Thyroid gland (tissue), 4 donors: ENCODE data around the gene EPHA10. TPM values are rescaled to one million over a fixed set of nuclear protein-coding genes. Genes with fewer than 3 reads are reported as not detected.

Experiments used
- DNase-seq, 2 donors: peaks; one replicate each; pipeline ENCODE4 v3.0.0-alpha.2; 2019
- H3K27ac ChIP-seq, 3 donors: fragments of 200-600 bp; sonication (generic); 1 replicate in 2 of 3; 2 replicates in 1 of 3; pipeline ENCODE4 v1.5.1; 2016 to 2019; ENCODE audit warnings: mild to moderate bottlenecking in 1 of 3, moderate library complexity in 1 of 3
- H3K27me3 ChIP-seq: fragments of 200-600 bp; sonication (generic); one replicate; pipeline ENCODE4 v1.5.1; 2019
- H3K36me3 ChIP-seq, 2 donors: fragments of 200-600 bp; sonication (generic); one replicate each; pipeline ENCODE4 v1.5.1; 2016 to 2019
- H3K4me1 ChIP-seq, 2 donors: fragments of 200-600 bp; sonication (generic); one replicate each; pipeline ENCODE4 v1.5.1; 2017 to 2019
- H3K4me3 ChIP-seq, 3 donors: fragments of 200-600 bp; sonication (generic); replicated peaks in 1 of 3; 1 replicate in 2 of 3; 2 replicates in 1 of 3; pipeline ENCODE4 v1.5.1; 2016; ENCODE audit warnings: mild to moderate bottlenecking in 1 of 3
- H3K9me3 ChIP-seq: fragments of 200-600 bp; sonication (generic); one replicate; pipeline ENCODE4 v1.5.1; 2017
- CTCF ChIP-seq, 6 experiments: fragments of 200-600 bp in 3 of 6; fragments of 450-650 bp in 3 of 6; sonication (generic) in 3 of 6; IDR thresholded peaks; one replicate each; pipeline ENCODE4 v1.5.1; 2016 to 2019; ENCODE audit warnings: antibody characterized with exemption in 6 of 6, mild to moderate bottlenecking in 2 of 6, inconsistent platforms in 1 of 6, moderate library complexity in 1 of 6
- POLR2A ChIP-seq, 2 donors: fragments of 450-650 bp; IDR thresholded peaks; one replicate each; pipeline ENCODE4 v1.6.1; 2017; ENCODE audit warnings: antibody characterized with exemption in 2 of 2, mild to moderate bottlenecking in 2 of 2, moderate library complexity in 1 of 2
- WGBS, 2 donors: methylation state at CpG; one replicate each; pipeline ENCODE4 v1.1.5; 2017; 5-methylcytosine and 5-hydroxymethylcytosine counted together
- intact Hi-C: fragments of 100-400 bp; cut with DNase I; formaldehyde crosslinking; loops from one replicate; pipeline ENCODE4 v1.15.1; 2023
- total RNA-seq, 4 donors: library from RNA; depleted of rRNA; stranded (reverse); fragments of >200 nt; gene quantifications; one replicate each; pipeline ENCODE4 v1.2.3, GENCODE V29; 2016

The EPHA10 gene
- total RNA-seq, 4 donors from 2014 or later: 0.11 to 0.54 (median 0.54) TPM; not detected in 1

GRCh38 chr1:37767488-37767887, 2.6 kb upstream of the EPHA10 start:
- Histone ChIP-seq H3K4me1 (no peaks in the 10 kb centered on the region), H3K9me3 (no peaks in the 10 kb centered on the region), H3K4me3 (no peak overlapping the region), H3K27me3 (peaks cover 10% of the 10 kb centered on the region), H3K27ac (no peak overlapping the region), H3K36me3 (no peaks in the 10 kb centered on the region)
- DNase-seq: no peak
- TF ChIP-seq CTCF (IDR thresholded peaks at IDR 0.05): no peak
- TF ChIP-seq POLR2A (IDR thresholded peaks at IDR 0.05): no peak
- intact Hi-C loops: no loop called here
- whole genome bisulfite sequencing, 2 donors: 21 to 30% methylated on average over 2 of the region's 2 CpGs

GRCh38 chr1:37765916-37766664, 1.2 kb upstream of the EPHA10 start:
- Histone ChIP-seq H3K4me1 (no peaks in the 10 kb centered on the region), H3K27ac (no peak overlapping the region), H3K36me3 (no peaks in the 10 kb centered on the region), H3K27me3 (peaks cover 10% of the 10 kb centered on the region), H3K9me3 (no peaks in the 10 kb centered on the region), H3K4me3 (no peak overlapping the region)
- DNase-seq: no peak
- TF ChIP-seq CTCF (IDR thresholded peaks at IDR 0.05): no peak
- TF ChIP-seq POLR2A (IDR thresholded peaks at IDR 0.05): no peak
- 5 to 6% methylated on average over 23 to 26 of the region's 27 CpGs for WGBS, 2 donors
- intact Hi-C loops: no loop called here

- H3K9me3 ChIP-seq: no peaks in the 10 kb centered on the region
- WGBS, 2 donors: 5% methylated on average over 27 of the region's 29 CpGs
- H3K27me3 ChIP-seq: peaks cover 10% of the 10 kb centered on the region
- no peaks in the 10 kb centered on the region for H3K4me1 ChIP-seq
- H3K4me3 ChIP-seq: no peak overlapping the region
- TF ChIP-seq POLR2A (IDR thresholded peaks at IDR 0.05) (no peak), CTCF (IDR thresholded peaks at IDR 0.05) (no peak)
- peak; percentile 15 to 30 for DNase-seq
- intact Hi-C loops: no loop called here
- H3K36me3 ChIP-seq: no peaks in the 10 kb centered on the region
- H3K27ac ChIP-seq: no peak overlapping the region
These were observed 500 bp downstream of the EPHA10 start for GRCh38 chr1:37764414-37764825.

- no peak for DNase-seq
- peaks cover 10% of the 10 kb centered on the region for H3K27me3 ChIP-seq
- intact Hi-C loops: no loop called here
- 18 to 22% methylated on average over 20 to 22 of the region's 25 CpGs for WGBS, 2 donors
- TF ChIP-seq CTCF (IDR thresholded peaks at IDR 0.05): no peak
- H3K9me3 ChIP-seq: no peaks in the 10 kb centered on the region
- H3K4me3 ChIP-seq: no peak overlapping the region
- H3K36me3 ChIP-seq: no peaks in the 10 kb centered on the region
- H3K27ac ChIP-seq: no peak overlapping the region
- H3K4me1 ChIP-seq: no peaks in the 10 kb centered on the region
These were observed 1.0 kb downstream of the EPHA10 start for GRCh38 chr1:37763791-37764413.

- no peaks in the 10 kb centered on the region for H3K9me3 ChIP-seq
- peaks cover 10% of the 10 kb centered on the region for H3K27me3 ChIP-seq
- no peaks in the 10 kb centered on the region for H3K36me3 ChIP-seq
- intact Hi-C loops: no loop called here
- H3K4me1 ChIP-seq: no peaks in the 10 kb centered on the region
- no peak for DNase-seq
- no peak overlapping the region for H3K27ac ChIP-seq
- TF ChIP-seq POLR2A (IDR thresholded peaks at IDR 0.05) (no peak), CTCF (IDR thresholded peaks at IDR 0.05) (no peak)
- WGBS, 2 donors: 67 to 73% methylated on average over 2 of the region's 2 CpGs
- H3K4me3 ChIP-seq: no peak overlapping the region
These were observed 2.4 kb downstream of the EPHA10 start for GRCh38 chr1:37762516-37762915.
